ENCODE results near the gene TOP3B. TPM values are rescaled to one million over a fixed set of nuclear protein-coding genes. Genes with fewer than 3 reads are reported as not detected.

TOP3B gene
- total RNA-seq, 4 donors from 2014 or later = 16.6 to 27.3 (median 22.8) TPM

- TF ChIP-seq CTCF (IDR thresholded peaks at IDR 0.05; ENCODE audit: low read depth) = no peak
Measured at GRCh38 chr22:21945453-21946261, 36.9 kb downstream of the TOP3B start.

- no peak for TF ChIP-seq CTCF (IDR thresholded peaks at IDR 0.05; ENCODE audit: low read depth)
Measured at GRCh38 chr22:21944871-21945270, 37.7 kb downstream of the TOP3B start.

- no peak for TF ChIP-seq CTCF (IDR thresholded peaks at IDR 0.05; ENCODE audit: low read depth)
Measured at GRCh38 chr22:21943571-21944448, 38.8 kb downstream of the TOP3B start.

GRCh38 chr22:21942407-21943343, 39.9 kb downstream of the TOP3B start:
- TF ChIP-seq CTCF (IDR thresholded peaks at IDR 0.05; ENCODE audit: low read depth) = no peak

- no peak for TF ChIP-seq CTCF (IDR thresholded peaks at IDR 0.05; ENCODE audit: low read depth)
Measured at GRCh38 chr22:21941921-21942320, 40.7 kb downstream of the TOP3B start.

GRCh38 chr22:21940521-21940920, 42.1 kb downstream of the TOP3B start:
- TF ChIP-seq CTCF (IDR thresholded peaks at IDR 0.05; ENCODE audit: low read depth) = no peak
